ENCODE measurements around the gene KDELR1.

KDELR1 gene

DNA sequence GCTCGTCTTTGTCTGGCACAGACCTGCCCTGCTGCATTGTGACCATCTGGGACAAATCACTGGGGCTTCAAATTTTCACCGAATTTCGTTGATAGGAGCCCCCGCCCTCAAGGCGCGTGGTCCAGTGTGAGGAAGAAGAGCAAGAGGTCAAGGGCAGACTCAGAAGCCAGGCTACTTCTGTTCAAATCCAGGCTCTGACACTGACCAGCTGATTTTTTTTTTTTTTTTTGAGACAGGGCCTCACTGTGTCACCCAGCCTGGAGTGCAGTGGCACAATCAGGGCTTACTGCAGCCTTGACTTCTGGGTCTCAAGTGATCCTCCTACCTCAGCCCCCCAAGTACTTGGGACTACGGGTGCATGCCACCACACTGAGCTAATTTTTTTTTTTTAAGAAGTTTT is 20.0 kb downstream of the KDELR1 start:
- no peak for DNase-seq (ENCODE audit: low spot score)

DNA sequence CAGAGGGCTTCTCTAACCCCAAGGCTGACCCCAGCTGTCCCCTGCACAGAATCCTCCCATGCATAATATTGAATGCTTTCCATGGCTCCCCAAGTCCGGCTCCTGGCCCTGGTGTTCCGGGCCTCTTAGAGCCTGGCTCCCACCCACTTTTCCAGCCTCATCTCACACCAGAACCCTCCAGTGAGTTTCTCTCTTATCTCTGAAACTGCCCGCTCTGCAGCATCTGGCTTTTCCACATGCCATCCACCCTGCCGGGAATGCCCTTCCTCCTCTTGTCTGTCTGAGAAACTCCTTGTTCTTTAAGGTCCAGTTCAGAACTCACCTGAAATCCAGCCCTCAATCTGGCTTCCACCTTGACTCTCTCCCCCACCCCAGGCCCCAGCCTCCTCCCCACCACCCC is 20.4 kb downstream of the KDELR1 start:
- no peak for DNase-seq (ENCODE audit: low spot score)

DNA sequence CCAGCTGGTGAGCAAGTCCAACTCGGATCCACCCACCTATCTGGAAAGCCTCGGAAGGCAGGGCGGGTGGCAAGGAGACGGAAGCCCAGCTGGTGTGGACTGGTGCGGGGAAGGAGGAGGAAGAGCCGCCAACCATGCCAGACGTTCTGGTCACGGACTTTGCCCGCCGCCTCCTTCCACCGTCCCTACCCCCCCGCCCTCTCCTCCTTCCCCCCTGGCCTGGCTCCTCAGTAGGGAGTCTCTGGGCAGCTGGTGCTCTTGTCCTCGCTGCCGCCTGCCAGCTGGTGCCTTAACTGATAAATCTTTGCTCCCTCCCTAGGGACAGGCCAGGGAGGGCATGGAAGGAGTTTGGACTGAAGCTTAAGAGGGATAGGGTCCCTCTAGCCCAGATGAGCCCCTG is 22.4 kb downstream of the KDELR1 start:
- DNase-seq (ENCODE audit: low spot score), result no peak

DNA sequence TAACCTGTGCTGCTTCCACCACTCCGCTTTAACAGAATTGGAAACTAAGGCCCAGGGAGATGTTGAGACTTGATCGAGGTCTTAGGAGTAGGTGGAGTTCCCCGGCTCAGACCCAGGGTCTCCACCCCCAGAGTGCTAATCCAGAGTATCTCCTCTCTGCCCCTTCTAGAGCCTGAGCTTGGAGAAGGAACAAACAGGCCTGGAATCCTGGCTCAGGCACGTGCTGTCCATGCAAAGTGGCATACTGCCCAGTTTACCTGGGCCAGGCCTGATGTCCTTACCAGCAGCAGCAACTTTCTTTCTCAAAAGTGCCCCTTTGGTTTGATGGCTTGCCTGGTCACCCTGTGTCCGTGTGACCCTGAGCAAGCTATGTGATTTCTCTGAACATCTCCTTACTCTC is 23.5 kb downstream of the KDELR1 start:
- DNase-seq (ENCODE audit: low spot score), result no peak

DNA sequence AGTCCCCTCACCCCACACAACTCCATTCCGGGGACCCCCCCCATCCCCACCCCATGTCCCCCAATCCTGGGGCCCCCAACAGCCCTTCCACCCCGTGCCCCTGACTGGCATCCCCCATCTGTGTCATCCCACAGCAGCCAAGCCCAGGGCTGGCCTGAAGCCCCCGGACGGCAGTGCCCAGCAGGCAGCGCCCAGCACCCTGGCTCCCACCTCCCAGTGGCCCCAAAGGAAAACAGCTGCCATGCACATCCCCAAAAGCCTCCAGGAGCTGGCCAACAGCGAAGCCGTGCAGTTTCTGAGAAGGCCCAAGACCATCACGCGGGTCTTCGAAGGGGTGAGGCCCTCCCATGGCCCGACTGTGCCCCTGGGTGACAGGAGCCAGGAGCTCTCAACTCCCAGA is 25.7 kb downstream of the KDELR1 start:
- no peak for DNase-seq (ENCODE audit: low spot score)

DNA sequence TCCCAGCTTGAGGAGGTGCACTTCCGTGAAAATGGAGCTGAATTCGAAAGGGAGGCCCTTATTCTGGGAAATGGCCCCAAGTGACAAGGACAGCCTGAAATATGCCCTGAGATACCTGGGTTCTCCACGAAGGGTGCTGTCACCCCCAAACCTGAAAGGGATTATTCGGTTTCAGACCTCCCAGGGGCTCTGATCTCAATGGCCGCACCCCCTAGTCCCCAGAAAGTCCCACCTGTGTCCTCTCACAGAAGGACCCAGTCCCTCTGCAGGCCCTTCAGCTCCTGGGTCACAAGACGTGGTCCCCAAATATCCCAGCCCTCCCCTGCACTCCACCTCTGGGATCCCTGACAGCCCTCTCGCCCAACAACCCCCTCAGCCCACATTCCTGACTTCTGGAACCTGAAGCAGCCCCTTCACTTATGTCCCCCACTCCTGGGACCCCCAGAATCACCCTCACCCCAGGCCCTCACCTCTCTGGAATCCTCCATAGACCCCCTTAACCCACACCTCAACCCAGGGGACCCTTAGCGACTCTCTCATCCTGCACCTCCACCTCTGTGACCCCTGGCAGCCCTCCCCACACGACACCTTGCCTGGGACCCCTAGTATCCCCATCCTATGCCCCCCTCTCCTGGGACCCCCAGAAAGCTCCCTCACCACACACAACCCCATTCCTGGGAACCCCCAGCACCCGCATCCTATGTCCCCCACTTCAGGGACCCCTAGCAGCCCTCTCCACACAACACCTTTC is 26.6 kb downstream of the KDELR1 start:
- DNase-seq (ENCODE audit: low spot score), result no peak

DNA sequence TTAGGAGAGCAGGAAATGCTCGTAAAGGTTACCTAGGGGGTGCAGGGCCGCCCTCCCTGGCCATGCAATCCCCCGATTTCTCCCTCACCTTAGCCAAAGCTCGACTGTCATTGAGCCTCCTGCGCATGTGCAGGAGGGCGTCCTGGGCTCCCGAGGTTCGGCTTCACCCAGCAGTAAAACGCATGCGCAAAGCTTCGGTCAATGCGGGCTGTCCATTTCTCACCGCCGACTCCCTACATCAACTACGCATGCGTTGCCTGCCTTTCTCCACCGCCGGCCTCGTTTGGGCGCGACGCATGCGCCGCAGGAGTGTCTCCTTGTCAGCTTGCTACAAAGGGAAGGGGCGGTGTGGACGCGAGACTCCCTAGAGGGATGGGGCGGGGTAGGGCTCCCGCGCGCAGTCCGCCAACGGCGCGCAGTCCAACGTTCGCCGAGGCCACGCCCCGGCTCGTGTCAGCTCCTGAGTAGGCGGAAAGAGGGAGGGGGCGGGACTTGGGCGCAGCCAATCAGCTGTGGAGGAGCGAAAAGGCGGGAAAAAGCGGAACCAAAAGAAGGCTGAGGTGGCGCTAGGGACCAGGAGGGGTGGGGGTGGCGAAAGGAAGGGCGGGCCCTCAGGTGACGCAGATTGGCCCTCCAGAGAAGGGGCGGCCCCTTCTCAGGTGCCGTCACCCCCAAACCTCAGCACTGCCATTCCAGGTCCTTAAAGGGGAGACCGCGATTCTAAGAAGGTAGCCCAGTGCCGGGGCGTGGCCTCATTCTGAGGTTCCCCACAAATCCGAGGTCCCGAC is 27.3 kb downstream of the KDELR1 start, which contains the start of the genes SYNGR4 and TMEM143:
SYNGR4 (plus strand) TSS at position 558 of the 788 bp plus-strand sequence. CDS start 1,476 bp downstream, outside the sequence.
TMEM143 (minus strand) TSS at position 131 of the 788 bp plus-strand sequence; CDS start at position 111, 20 bp downstream.
- peak; percentile 100 for DNase-seq (ENCODE audit: low spot score)

DNA sequence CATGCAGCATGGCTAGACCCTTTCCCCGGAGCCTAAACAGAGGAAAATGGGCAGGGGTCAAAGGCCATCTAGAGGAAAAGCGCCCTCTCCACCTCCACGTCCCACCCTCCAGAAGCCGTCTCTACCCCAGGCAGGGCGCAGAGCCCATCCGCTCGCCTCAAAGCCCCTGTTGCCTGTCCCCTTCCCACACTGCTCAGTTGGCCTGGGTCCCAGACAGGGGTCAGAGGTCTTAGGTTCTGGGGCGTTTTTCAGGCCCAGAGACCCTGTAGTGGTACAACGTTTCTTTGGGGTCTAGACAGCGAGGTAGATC is 27.9 kb downstream of the KDELR1 start:
- no peak for DNase-seq (ENCODE audit: low spot score)

DNA sequence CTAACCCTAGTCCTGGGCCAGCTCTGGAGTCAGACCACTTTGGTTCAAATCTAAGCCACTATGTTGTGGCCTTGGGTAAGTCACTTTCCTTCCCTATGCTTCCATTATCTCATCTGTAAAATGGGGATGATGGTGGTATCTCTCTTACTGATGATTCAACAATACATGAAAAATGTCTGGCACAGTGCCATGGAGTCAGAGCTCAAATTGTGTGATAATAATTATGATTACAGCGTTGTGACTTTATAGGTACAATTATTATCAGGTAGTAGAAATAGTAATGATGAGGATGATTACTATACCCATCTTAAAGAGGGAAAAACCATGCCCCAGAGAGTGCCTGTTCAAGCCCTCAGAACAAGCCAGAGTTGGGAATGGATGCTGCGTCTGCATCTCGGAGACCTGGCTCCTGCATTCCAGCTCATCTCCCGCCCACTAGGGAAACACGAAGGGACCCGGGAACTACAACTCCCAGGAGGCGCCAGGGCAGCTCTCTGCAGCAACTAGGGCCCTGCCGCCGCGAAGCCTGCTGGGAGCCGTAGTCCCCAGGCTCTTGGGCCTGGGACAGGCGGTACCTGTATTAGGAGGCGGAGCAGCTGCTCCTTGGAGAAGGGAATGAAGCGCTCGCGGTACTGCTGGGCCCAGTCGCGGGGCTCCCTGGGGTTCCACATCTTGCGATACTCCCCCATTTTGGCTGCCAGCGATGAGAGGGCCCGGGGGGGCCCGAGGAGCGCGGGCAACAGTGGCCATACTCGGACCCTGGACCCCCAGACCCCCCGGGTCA is 28.4 kb downstream of the KDELR1 start:
- DNase-seq (ENCODE audit: low spot score), result peak; percentile 93

DNA sequence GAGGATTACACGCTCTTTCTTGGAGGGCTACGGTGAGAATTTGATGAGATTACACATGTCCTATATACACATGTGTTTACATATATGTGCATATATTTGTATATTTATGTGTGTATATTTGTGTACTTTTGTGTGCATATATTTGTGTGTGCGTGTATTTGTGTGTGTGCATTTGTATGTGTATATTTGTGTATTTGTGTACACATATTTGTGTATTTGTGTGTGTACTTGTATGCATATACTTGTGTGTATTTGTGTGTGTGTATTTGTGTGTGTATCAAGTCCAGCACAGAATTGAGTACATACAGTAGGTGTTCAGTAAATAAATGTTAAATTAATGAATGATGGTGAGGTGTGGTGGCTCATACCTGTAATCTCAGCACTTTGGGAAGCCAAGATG is 29.4 kb downstream of the KDELR1 start:
- no peak for DNase-seq (ENCODE audit: low spot score)

DNA sequence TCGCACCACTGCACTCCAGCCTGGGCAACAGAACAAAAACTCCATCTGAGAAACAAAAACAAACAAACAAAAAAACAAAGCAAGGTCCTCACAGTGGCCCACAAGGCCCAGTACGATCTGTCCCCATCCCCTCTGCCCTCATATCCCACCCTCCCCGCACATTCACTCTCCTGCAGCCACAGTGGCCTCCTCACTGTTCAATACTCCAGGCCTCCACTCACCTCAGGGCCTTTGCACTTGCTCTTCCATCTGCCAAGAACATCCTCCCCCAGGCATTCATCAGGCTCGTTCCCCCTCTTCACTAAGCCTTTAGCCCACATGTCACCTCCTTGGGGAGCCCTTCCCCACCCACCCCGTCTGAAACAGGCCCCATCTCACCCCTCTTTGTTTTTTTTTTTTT is 32.2 kb downstream of the KDELR1 start:
- no peak for DNase-seq (ENCODE audit: low spot score)

DNA sequence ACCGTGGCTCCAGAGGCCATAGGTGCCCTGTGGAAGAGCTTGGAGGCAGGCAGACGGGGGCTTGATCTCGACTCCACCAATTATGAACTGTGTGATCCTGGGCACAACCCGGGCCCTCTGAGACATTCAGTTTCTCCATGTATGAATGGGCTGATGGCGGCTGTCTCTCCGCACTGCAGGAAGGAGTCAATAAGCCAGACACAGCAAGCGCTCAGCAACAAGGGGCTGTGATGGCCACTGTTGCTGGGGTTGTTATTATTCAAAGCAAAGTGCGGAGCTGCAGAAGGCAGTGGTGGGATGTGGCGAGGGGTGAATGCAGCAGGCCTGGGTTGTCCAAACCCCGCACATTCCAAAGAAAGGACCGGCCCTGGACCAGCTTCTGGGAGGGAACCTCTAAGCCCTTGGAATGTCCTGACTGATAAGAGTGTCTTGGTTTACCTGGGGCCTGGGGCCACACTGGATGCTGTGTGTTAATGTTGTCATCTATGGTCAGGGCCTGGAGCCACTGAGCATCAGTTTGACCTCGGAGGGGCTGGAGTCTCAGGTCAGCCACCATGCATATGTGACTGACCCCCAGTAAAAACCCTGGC is 35.9 kb downstream of the KDELR1 start:
- no peak for DNase-seq (ENCODE audit: low spot score)

DNA sequence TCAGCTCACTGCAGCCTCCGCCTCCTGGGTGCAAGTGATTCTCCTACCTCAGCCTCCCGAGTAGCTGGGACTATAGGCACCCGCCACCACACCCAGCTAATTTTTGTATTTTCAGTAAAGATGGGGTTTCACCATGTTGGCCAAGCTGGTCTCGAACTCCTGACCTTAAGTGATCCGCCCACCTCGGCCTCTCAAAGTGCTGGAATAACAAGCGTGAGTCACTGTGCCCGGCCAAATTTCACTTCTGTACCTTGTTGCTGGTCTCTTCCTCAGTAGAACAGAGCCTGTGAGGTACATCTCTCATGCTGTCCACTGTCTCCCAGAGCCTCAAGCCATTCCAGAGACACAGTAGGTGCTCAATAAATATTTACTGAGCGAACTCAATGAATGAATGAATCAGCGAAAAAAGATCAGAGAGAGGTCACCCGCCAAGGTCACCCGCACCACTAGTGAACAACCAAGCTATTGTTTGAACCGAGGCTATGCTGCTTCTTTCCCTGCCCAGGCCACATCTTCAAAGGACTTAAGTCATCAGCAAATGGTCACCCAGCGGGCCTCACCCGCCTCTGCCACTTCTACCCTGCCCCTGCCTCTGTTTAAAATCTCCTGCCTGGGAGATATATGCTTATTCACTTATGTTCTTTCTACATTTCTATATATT is 36.9 kb downstream of the KDELR1 start:
- no peak for DNase-seq (ENCODE audit: low spot score)

DNA sequence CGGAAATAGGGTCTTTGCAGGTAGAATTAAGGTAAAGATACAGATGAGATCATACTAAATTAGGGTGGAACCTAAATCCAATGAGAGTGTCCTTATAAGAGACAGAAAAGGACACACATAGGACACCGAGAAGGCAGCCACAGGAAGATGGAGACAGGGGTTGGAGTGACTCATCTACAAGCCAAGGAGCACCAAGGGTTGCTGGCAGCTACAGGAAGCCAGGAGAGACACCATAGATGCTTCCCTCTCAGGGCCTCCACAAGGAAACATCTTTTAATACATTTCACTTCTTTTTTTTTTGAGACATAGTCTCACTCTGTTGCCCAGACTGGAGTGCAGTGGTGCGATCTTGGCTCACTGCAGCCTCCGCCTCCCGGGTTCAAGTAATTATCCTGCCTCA is 37.7 kb downstream of the KDELR1 start:
- DNase-seq (ENCODE audit: low spot score), result no peak

DNA sequence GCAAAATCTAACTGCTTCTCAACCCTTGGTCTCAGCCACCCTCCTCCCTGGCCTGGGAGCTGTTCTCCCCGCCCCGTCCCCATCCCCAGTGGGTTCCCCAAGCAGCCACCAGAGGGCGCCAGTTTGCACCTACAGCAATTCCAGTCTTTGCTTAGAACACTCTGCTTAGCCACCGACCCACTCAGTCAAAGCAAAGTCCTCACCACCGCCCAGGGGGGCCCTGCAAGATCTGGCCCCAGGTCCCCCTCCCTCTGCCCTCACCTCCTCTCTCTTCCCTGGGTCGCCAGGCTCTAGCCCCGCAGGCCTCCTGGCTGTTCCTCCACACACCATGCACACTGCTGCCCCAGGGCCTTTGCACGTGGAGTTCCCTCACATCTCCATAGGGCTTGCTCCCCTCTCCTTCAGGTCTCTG is 40.0 kb downstream of the KDELR1 start:
- DNase-seq (ENCODE audit: low spot score), result peak; percentile 74

DNA sequence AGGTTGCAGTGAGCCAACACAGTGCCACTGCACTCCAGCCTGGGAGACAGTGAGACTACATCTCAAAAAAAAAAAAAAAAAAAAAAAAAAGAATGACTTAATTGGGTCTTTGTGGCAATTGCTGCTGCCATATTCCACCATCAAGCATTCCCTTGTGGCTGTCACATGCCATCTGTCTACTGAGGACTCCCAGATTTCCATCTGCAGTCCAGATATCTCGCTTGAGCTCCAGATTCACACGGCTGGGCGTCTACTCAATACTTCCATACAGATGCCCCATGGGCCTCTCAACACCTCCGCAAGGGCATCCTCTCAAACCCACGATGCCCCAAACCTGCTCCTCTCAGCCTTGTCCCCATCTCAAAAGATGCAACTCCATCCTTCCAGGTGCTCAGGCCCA is 40.5 kb downstream of the KDELR1 start:
- DNase-seq (ENCODE audit: low spot score), result no peak

DNA sequence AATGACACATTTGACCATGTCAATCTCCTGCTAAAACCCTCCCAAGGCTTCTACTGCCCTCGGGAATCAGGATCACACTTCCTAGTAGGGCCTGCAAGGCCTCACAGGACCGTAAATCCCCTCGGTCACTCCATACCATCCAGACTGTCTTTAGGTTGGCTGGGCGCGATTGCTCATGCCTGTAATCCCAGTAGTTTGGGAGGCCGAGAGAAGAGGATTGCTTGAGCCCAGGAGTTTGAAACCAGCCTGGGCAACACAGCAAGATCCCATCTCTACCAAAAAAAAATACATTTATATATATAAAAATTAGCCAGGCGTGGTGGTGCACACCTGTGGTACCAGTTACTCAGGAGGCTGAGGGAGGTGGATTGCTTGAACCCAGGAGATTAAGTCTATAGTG is 42.6 kb downstream of the KDELR1 start:
- DNase-seq (ENCODE audit: low spot score), result no peak

DNA sequence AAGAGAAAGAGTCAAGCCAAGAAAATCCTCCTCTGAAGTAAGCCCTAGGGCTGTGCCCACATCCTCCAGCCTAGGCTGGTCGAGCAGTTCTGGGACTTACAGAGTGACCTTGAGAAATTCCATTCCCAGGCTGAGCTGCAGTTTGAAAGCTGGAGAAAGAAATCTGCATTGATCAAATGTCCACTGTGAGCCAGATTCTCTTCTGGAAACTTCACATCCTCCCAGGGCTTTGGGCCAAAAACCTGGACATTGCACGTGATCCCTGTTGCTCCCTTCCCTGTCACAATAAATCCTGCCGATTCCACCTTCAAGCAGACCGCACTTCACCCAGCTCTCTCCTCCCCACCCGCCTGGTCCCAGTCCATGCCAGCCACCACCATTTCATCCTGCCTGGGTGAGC is 43.3 kb downstream of the KDELR1 start:
- no peak for DNase-seq (ENCODE audit: low spot score)

DNA sequence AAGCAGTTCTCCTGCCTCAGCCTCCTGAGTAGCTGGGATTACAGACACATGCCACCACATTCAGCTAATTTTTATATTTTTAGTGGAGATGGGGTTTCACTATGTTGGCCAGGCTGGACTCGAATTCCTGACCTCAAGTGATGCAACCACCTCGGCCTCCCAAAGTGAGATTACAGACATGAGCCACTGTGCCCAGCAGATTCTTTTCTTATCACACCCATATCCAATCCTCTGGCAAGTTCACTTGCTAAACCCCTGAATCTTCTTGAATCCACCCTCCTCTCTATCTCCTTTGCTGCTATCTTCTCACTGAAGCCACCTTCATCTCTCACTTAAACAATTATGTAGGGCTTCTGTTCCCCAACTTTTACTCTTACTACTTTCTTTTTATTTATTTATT is 45.2 kb downstream of the KDELR1 start:
- no peak for DNase-seq (ENCODE audit: low spot score)

DNA sequence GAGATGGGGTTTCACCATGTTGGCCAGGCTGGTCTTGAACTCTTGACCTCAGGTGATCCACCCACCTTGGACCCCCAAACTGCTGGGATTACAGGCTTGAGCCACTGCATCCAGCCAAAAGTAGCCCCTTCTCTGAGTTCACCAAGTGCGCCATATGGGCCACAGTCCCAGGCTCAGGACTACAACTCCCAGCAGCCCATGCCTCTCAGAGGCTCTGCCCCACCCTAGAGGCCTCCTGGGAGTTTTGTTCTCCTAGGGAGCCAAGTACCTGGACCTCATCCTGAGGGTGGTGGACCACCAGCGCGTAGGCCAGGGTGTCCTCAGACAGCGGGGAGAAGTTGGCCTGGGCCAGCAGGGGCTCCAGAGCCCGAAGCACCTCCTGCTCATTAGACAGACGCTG is 46.5 kb downstream of the KDELR1 start:
- DNase-seq (ENCODE audit: low spot score), result no peak

DNA sequence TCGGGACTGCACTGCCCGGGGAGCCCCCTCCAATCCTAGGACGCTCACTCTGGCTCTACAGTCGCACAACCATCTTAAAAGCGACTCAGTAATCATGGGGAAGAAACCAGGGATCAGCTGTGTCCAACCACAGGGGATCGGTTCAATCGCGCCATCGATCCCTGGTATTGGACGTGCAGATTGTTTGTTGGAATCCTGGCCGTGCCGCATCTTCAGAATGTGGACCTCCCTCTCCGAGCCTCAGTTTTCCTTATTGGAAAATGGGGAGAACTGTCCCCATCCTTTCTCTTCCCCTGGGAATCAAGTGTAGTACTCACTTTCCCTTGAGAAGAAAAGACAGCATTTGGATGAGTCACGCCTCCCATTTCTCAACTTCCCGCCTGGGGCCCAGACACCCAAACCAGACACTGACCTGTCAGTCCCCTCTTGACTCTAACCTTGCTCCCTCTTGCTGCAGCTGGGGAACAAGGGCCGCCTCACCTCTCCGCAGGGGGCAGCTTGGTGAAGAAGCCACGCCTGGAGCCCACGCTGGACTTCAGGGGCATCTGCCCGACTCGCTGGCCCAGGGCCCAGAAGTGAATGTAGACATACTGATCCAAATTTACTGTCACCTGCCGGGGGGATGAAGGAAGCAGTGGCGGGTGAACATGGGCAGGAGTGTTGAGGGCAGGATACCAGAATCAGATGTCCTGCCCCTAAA is 48.4 kb downstream of the KDELR1 start:
- peak; percentile 46 for DNase-seq (ENCODE audit: low spot score)
